ENCODE data around the gene SNX33.

SNX33 gene

GRCh38 chr15:75637245-75638009 lies 10.3 kb upstream of the SNX33 start:
- no peak for DNase-seq (ENCODE audit: low read depth)
- H3K4me3 ChIP-seq (ENCODE audit: low read length): no peak overlapping the region
- TF ChIP-seq CTCF (conservative IDR thresholded peaks at IDR 0.05; ENCODE audit: low read depth, low read length): no peak

- H3K4me3 ChIP-seq (ENCODE audit: low read length): peak overlapping the region; percentile 86
- no peak for TF ChIP-seq CTCF (conservative IDR thresholded peaks at IDR 0.05; ENCODE audit: low read depth, low read length)
- no peak for DNase-seq (ENCODE audit: low read depth)
These were observed 8.5 kb upstream of the SNX33 start for GRCh38 chr15:75639191-75639708.

GRCh38 chr15:75639709-75640482 lies 7.8 kb upstream of the SNX33 start, which contains the start of gene IMP3:
TSS of gene IMP3 (minus strand) at chr15:75640224. CDS start at chr15:75640168, 56 bp downstream.
- TF ChIP-seq CTCF (conservative IDR thresholded peaks at IDR 0.05; ENCODE audit: low read depth, low read length): no peak
- DNase-seq (ENCODE audit: low read depth): peak; percentile 91
- peak within 1 kb of the TSS; percentile 86 for H3K4me3 ChIP-seq (ENCODE audit: low read length)

GRCh38 chr15:75640483-75641178 lies 7.1 kb upstream of the SNX33 start:
- H3K4me3 ChIP-seq (ENCODE audit: low read length): peak overlapping the region; percentile 86
- peak; percentile 26 for TF ChIP-seq CTCF (conservative IDR thresholded peaks at IDR 0.05; ENCODE audit: low read depth, low read length)
- DNase-seq (ENCODE audit: low read depth): no peak

- TF ChIP-seq CTCF (conservative IDR thresholded peaks at IDR 0.05; ENCODE audit: low read depth, low read length): no peak
- H3K4me3 ChIP-seq (ENCODE audit: low read length): no peak overlapping the region
- DNase-seq (ENCODE audit: low read depth): no peak
These were observed 6.6 kb upstream of the SNX33 start for GRCh38 chr15:75641179-75641503.

GRCh38 chr15:75641603-75642002 lies 6.1 kb upstream of the SNX33 start:
- DNase-seq (ENCODE audit: low read depth): no peak
- H3K4me3 ChIP-seq (ENCODE audit: low read length): no peak overlapping the region
- TF ChIP-seq CTCF (conservative IDR thresholded peaks at IDR 0.05; ENCODE audit: low read depth, low read length): no peak
